ENCODE data around the gene RP9.
A peak's percentile ranks its signal among the peaks of the same experiment; 100 is the strongest.

The RP9 gene

DNA sequence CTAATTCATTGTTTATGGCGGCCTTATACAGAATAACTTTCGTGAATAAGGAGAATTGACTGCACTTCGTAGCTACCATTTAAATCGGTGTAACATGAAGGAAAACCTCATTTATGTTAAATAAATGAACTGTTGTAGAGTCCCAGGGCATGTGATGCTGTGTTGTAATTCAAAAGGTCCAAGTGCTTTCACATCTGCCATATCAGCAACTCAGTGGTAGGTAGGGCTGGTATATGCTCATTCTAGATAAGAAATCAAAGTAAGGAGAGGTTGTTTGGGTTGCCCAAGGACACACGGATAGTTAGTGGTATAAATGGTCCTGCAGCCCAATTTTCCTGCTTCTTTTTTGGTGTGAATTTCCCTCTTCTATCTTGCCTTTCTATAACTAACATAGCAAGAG, 36.0 kb upstream of the RP9 start:
- Histone ChIP-seq H3K27me3 (replicated peaks) (no peaks in the 10 kb centered on the region), H3K36me3 (replicated peaks) (no peaks in the 10 kb centered on the region), H3K27ac (no peak overlapping the region), H3K4me3 (ENCODE audit: low read depth, low read length) (no peak overlapping the region)
- no peak for DNase-seq
- TF ChIP-seq, protein P1, sequence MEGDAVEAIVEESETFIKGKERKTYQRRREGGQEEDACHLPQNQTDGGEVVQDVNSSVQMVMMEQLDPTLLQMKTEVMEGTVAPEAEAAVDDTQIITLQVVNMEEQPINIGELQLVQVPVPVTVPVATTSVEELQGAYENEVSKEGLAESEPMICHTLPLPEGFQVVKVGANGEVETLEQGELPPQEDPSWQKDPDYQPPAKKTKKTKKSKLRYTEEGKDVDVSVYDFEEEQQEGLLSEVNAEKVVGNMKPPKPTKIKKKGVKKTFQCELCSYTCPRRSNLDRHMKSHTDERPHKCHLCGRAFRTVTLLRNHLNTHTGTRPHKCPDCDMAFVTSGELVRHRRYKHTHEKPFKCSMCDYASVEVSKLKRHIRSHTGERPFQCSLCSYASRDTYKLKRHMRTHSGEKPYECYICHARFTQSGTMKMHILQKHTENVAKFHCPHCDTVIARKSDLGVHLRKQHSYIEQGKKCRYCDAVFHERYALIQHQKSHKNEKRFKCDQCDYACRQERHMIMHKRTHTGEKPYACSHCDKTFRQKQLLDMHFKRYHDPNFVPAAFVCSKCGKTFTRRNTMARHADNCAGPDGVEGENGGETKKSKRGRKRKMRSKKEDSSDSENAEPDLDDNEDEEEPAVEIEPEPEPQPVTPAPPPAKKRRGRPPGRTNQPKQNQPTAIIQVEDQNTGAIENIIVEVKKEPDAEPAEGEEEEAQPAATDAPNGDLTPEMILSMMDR (IDR thresholded peaks at IDR 0.05; ENCODE audit: low read depth, low read length, missing control alignments), result no peak
- in situ Hi-C loops (cut with HindIII; ENCODE audit: low pct_ligation_motif_present, low sequenced_read_pairs), result no loop called here

DNA sequence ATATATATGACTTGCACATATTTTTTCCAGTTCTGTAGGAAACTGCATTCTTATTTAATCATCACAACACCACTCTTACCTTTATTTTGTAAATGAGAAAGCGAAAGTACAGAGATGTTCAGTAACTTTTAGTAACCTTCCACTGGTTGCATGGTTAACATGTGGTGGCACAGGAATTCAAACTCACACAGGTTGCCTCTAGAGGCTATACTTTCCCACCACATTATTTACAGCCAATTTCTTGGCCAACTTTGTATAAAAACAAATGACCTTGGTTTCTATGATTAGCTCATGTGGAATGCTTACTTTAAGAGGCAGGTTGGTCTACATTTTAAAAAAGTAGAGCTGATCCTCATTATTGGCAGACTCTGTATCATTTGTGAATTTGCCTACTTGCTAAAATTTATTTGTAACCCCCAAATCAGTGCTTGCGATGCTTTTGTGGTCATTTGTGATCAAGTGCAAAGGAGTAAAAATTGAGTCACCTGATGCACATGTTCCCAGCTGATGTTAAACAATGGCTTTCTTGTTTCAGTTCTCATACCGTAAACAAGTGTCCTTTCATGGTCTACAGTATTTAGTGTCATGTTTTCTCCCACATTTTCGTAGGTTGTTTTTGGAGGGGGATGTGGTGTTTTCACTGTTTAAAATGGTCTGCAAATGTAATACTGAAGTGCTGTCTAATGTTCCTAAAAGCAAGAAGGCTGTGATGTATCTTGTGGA, 35.0 kb upstream of the RP9 start:
- Histone ChIP-seq H3K4me3 (ENCODE audit: low read depth, low read length) (no peak overlapping the region), H3K36me3 (replicated peaks) (no peaks in the 10 kb centered on the region), H3K27me3 (replicated peaks) (no peaks in the 10 kb centered on the region), H3K27ac (no peak overlapping the region)
- in situ Hi-C loops (cut with HindIII; ENCODE audit: low pct_ligation_motif_present, low sequenced_read_pairs), result no loop called here
- DNase-seq, result no peak
- TF ChIP-seq, protein P1 (IDR thresholded peaks at IDR 0.05; ENCODE audit: low read depth, low read length, missing control alignments), result no peak

DNA sequence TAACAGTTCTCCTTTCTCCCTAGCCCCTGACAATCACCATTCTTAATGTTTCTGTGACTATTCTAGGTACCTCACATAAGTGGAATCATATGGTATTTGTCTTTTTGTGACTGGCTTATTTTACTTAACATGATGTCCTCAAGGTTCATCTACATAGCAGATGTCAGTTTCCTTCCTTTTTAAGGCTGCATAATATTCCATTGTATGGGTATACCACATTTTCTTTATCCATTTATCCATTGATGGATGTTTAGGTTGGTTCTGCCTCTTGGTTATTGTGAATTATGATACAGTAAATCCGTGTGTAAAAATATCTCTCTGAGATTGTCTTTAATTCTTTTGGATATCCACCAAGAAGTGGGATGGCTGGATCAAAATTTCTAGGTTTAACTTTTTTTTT, 33.4 kb upstream of the RP9 start:
- TF ChIP-seq, protein P1 (IDR thresholded peaks at IDR 0.05; ENCODE audit: low read depth, low read length, missing control alignments), result no peak

DNA sequence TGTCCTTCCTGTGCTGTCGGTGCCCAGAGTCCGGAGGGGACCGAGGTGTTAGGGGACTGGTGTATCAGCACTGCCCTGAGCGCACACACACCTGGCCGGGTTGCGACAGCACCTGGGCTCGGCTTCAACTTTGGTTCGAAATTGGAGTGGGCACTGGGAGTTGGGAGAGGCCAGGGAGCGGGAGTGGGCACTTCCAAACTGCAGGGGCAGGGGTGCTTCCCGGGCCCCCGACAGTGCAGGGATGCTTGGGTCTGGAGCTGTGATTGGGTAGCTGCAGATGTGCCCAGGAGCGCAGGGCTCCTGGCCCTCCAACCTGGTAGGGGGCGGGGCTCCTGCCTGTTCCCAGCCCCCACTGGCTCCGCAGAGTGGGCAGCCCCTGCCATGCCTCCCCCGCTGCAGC, 27.9 kb upstream of the RP9 start:
- Histone ChIP-seq H3K4me3 (ENCODE audit: low read depth, low read length) (no peak overlapping the region), H3K27ac (no peak overlapping the region), H3K36me3 (replicated peaks) (no peaks in the 10 kb centered on the region), H3K27me3 (replicated peaks) (no peaks in the 10 kb centered on the region)
- TF ChIP-seq, protein P1 (IDR thresholded peaks at IDR 0.05; ENCODE audit: low read depth, low read length, missing control alignments), result no peak
- in situ Hi-C loops (cut with HindIII; ENCODE audit: low pct_ligation_motif_present, low sequenced_read_pairs), result no loop called here
- no peak for DNase-seq

More for the DNA sequence above, 33.4 kb upstream of the RP9 start:
- no peaks in the 10 kb centered on the region for H3K27me3 ChIP-seq (replicated peaks)
- no peak overlapping the region for H3K27ac ChIP-seq
- no peak overlapping the region for H3K4me3 ChIP-seq (ENCODE audit: low read depth, low read length)
- no peaks in the 10 kb centered on the region for H3K36me3 ChIP-seq (replicated peaks)
- no peak for DNase-seq
- in situ Hi-C loops (cut with HindIII; ENCODE audit: low pct_ligation_motif_present, low sequenced_read_pairs), result no loop called here

DNA sequence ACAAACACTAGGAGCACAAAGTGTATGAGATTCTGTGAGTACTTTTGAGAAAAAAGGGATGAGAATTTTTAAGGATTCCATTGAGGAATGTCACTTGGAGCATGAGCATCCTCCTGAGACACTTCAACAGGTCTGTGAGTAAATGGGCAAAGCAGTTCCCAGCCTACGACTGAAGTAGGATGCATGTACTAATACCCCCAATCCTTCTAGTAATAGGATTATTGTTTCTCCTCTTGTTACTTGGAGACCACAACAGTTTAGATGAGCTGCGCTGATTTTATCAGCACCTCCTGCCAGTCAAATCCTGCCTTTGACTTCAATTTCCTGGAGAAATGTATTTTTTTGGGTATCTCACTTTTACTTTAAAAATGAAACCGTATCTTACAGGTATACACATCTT, 21.0 kb upstream of the RP9 start:
- H3K27ac ChIP-seq, result peak overlapping the region; percentile 64
- no peaks in the 10 kb centered on the region for H3K27me3 ChIP-seq (replicated peaks)
- TF ChIP-seq, protein P1 (IDR thresholded peaks at IDR 0.05; ENCODE audit: low read depth, low read length, missing control alignments), result no peak
- H3K36me3 ChIP-seq (replicated peaks), result no peaks in the 10 kb centered on the region
- in situ Hi-C loops (cut with HindIII; ENCODE audit: low pct_ligation_motif_present, low sequenced_read_pairs), result no loop called here
- peak; percentile 2 for DNase-seq
- peak overlapping the region; percentile 84 for H3K4me3 ChIP-seq (ENCODE audit: low read depth, low read length)

DNA sequence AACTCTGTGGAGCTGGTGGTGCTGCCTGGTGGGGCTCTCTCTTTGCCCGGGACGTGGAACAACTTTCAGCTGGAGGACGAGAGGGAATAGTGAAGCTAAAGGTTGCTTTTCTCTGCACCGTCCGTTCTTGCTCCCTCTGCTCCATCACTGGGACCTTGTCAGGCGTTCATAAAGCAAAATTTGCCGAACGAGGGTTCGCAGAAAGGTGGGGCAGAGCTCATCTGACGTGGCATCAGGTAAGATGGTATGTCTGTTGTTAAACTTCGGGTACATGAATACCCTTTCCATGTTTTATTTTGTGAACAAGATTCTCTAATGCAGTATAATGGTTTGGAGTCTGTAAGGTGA, 20.6 kb upstream of the RP9 start:
- Histone ChIP-seq H3K27me3 (replicated peaks) (no peaks in the 10 kb centered on the region), H3K4me3 (ENCODE audit: low read depth, low read length) (peak overlapping the region; percentile 84), H3K27ac (peak overlapping the region; percentile 64), H3K36me3 (replicated peaks) (no peaks in the 10 kb centered on the region)
- in situ Hi-C loops (cut with HindIII; ENCODE audit: low pct_ligation_motif_present, low sequenced_read_pairs), result no loop called here
- DNase-seq, result no peak
- TF ChIP-seq, protein P1 (IDR thresholded peaks at IDR 0.05; ENCODE audit: low read depth, low read length, missing control alignments), result no peak
